GM23248 (cell line): ENCODE results near the gene FAM120C.

Experiments used
- EZH2 ChIP-seq: fragments of 200-600 bp; sonication (generic); IDR thresholded peaks from 2 replicates; pipeline ENCODE4 v1.6.1; 2018; ENCODE audit warnings: antibody characterized with exemption, mild to moderate bottlenecking; ENCODE audit not compliant: insufficient read depth, poor library complexity, severe bottlenecking
- EZH2phosphoT487 ChIP-seq: fragments of 200-600 bp; sonication (generic); IDR thresholded peaks from 2 replicates; pipeline ENCODE4 v1.6.1; 2018; ENCODE audit warnings: antibody characterized with exemption, moderate library complexity, mild to moderate bottlenecking, low read depth; ENCODE audit not compliant: insufficient read depth

DNA sequence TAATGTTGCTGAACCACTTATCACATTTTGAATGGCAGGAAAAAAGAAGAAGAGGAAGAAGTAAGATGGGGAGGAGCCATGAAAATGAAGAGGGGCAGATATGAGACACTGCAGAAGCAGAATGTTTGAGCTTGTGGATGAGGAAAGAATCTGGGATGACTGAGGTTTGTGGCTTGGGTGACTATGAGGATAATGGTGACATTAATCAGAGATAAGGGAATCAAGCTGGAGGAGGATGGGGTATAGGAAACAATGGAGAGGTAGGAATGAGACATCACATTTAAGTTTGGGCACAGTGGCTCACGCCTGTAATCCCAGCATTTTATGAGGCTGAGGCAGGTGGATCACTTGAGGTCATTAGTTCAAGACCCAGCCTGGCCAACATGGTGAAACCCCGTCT lies 119.7 kb downstream of the FAM120C start:
- TF ChIP-seq EZH2 (no peak), EZH2phosphoT487 (no peak)
